HL-60 (cell line): Measurements from ENCODE around the gene KCNK7.

Experiments
- POLR2AphosphoS5 ChIP-seq: IDR thresholded peaks from 2 replicates; pipeline ENCODE4 v1.6.1; 2012; ENCODE audit warnings: low read depth
- SPI1 ChIP-seq: IDR thresholded peaks from 2 replicates; pipeline ENCODE4 v1.6.1; 2012; ENCODE audit warnings: low read depth, mild to moderate bottlenecking, borderline replicate concordance
- TF ChIP-seq, protein P1 (sequence below): IDR thresholded peaks from 2 replicates; pipeline ENCODE4 v1.6.1; 2012; ENCODE audit warnings: low read depth; ENCODE audit not compliant: insufficient replicate concordance
- TF ChIP-seq, protein P2 (sequence below): IDR thresholded peaks from one replicate; pipeline ENCODE4 v1.5.1; 2011; ENCODE audit warnings: low read length, control low read depth, inconsistent platforms; ENCODE audit not compliant: insufficient read depth

DNA sequence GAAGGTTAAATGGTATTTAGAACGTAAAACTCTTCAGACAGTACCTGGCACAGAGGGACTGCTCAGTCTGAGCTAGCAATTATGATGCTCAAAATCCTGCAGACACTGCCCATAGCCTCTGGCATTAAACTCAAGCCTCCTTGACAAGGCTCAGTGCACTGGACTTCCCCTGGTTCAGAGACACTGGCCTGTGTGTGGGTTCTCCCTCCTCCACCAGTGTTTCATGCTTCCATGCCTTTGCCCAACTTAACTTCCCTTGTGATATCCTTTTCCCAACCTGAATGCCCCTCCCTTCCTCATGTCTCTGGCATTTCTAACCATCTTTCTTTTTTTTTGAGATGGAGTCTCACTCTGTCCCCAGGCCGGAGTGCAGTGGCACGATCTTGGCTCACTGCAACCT is 46.5 kb downstream of the KCNK7 start:
- TF ChIP-seq POLR2AphosphoS5 = no peak
- TF ChIP-seq, protein P1, sequence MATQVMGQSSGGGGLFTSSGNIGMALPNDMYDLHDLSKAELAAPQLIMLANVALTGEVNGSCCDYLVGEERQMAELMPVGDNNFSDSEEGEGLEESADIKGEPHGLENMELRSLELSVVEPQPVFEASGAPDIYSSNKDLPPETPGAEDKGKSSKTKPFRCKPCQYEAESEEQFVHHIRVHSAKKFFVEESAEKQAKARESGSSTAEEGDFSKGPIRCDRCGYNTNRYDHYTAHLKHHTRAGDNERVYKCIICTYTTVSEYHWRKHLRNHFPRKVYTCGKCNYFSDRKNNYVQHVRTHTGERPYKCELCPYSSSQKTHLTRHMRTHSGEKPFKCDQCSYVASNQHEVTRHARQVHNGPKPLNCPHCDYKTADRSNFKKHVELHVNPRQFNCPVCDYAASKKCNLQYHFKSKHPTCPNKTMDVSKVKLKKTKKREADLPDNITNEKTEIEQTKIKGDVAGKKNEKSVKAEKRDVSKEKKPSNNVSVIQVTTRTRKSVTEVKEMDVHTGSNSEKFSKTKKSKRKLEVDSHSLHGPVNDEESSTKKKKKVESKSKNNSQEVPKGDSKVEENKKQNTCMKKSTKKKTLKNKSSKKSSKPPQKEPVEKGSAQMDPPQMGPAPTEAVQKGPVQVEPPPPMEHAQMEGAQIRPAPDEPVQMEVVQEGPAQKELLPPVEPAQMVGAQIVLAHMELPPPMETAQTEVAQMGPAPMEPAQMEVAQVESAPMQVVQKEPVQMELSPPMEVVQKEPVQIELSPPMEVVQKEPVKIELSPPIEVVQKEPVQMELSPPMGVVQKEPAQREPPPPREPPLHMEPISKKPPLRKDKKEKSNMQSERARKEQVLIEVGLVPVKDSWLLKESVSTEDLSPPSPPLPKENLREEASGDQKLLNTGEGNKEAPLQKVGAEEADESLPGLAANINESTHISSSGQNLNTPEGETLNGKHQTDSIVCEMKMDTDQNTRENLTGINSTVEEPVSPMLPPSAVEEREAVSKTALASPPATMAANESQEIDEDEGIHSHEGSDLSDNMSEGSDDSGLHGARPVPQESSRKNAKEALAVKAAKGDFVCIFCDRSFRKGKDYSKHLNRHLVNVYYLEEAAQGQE = no peak
- TF ChIP-seq, protein P2, sequence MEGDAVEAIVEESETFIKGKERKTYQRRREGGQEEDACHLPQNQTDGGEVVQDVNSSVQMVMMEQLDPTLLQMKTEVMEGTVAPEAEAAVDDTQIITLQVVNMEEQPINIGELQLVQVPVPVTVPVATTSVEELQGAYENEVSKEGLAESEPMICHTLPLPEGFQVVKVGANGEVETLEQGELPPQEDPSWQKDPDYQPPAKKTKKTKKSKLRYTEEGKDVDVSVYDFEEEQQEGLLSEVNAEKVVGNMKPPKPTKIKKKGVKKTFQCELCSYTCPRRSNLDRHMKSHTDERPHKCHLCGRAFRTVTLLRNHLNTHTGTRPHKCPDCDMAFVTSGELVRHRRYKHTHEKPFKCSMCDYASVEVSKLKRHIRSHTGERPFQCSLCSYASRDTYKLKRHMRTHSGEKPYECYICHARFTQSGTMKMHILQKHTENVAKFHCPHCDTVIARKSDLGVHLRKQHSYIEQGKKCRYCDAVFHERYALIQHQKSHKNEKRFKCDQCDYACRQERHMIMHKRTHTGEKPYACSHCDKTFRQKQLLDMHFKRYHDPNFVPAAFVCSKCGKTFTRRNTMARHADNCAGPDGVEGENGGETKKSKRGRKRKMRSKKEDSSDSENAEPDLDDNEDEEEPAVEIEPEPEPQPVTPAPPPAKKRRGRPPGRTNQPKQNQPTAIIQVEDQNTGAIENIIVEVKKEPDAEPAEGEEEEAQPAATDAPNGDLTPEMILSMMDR = no peak
- TF ChIP-seq SPI1 = no peak
